ENCODE results near the gene AQP10.
"Not testable (repeated sequence)": the region's sequence is repeated elsewhere in the genome, so short reads cannot be mapped to it uniquely, and the experiment has no call there.

Gene AQP10

GRCh38 chr1:154335025-154335714 is 14.3 kb downstream of the AQP10 start:
- ChIA-PET POLR2A (ENCODE audit: low non-redundant PET) (no interaction called here), CTCF (interaction anchor here (0.5 to 2.6 kb wide), 21 partner anchors 9 to 537 kb away, joined by 3 to 29 read pairs (median 3); partner anchors contain the start of genes AQP10 and ATP8B2)
- TF ChIP-seq CTCF (conservative IDR thresholded peaks at IDR 0.05; ENCODE audit: low read depth) = peak; percentile 86
- DNase-seq (ENCODE audit: low spot score) = peak; percentile 72
- H3K27ac ChIP-seq = peak overlapping the region; percentile 66

- CTCF ChIA-PET = no interaction called here
- H3K27ac ChIP-seq = no peak overlapping the region
- POLR2A ChIA-PET (ENCODE audit: low non-redundant PET) = no interaction called here
- no peak for DNase-seq (ENCODE audit: low spot score)
- no peak for TF ChIP-seq CTCF (conservative IDR thresholded peaks at IDR 0.05; ENCODE audit: low read depth)
These were observed 16.5 kb downstream of the AQP10 start for GRCh38 chr1:154337253-154337894.

- ChIA-PET POLR2A (ENCODE audit: low non-redundant PET) (no interaction called here), CTCF (no interaction called here)
- no peak for DNase-seq (ENCODE audit: low spot score)
- no peak for TF ChIP-seq CTCF (conservative IDR thresholded peaks at IDR 0.05; ENCODE audit: low read depth)
- H3K27ac ChIP-seq = no peak overlapping the region
These were observed 18.0 kb downstream of the AQP10 start for GRCh38 chr1:154338875-154339274.

- POLR2A ChIA-PET (ENCODE audit: low non-redundant PET); DNase-seq (ENCODE audit: low spot score): not testable (repeated sequence)
- H3K27ac ChIP-seq = peak overlapping the region; percentile 9
- CTCF ChIA-PET = interaction anchor here (0.6 kb wide), 1 partner anchor 459 kb away, joined by 4 read pairs; no protein-coding TSS in a partner anchor
These were observed 20.5 kb downstream of the AQP10 start for GRCh38 chr1:154341366-154341765.

GRCh38 chr1:154342132-154342531 is 21.2 kb downstream of the AQP10 start:
- DNase-seq (ENCODE audit: low spot score) = no peak
- no peak for TF ChIP-seq CTCF (conservative IDR thresholded peaks at IDR 0.05; ENCODE audit: low read depth)
- H3K27ac ChIP-seq = peak overlapping the region; percentile 18
- POLR2A ChIA-PET (ENCODE audit: low non-redundant PET) = no interaction called here
- CTCF ChIA-PET = interaction anchor here (0.6 kb wide), 1 partner anchor 18 kb away, joined by 4 read pairs; no protein-coding TSS in a partner anchor

- TF ChIP-seq CTCF (conservative IDR thresholded peaks at IDR 0.05; ENCODE audit: low read depth) = no peak
- peak overlapping the region; percentile 18; the same call in 1 of the 2 replicates for H3K27ac ChIP-seq
- POLR2A ChIA-PET (ENCODE audit: low non-redundant PET) = interaction anchor here (0.5 kb wide), 1 partner anchor 10 kb away, joined by 3 read pairs; no protein-coding TSS in a partner anchor
- CTCF ChIA-PET = interaction anchor here (0.6 to 2.1 kb wide), 3 partner anchors 8 to 19 kb away, joined by 3 to 14 read pairs (median 4); no protein-coding TSS in a partner anchor
- no peak for DNase-seq (ENCODE audit: low spot score)
These were observed 22.1 kb downstream of the AQP10 start for GRCh38 chr1:154342836-154343472.
